Left ventricle myocardium inferior (tissue), 1 donor: Measurements from ENCODE around the gene UBC. TPM values are rescaled to one million over a fixed set of nuclear protein-coding genes. Genes with fewer than 3 reads are reported as not detected.
A peak's percentile ranks its signal among the peaks of the same experiment; 100 is the strongest.

Source experiments
- DNase-seq: peaks from one replicate; pipeline ENCODE4 v3.0.0-alpha.2; 2020
- H3K27ac ChIP-seq: fragments of 200-600 bp; replicated peaks from 2 replicates; pipeline ENCODE4 v1.8.0; 2021
- H3K27me3 ChIP-seq: fragments of 200-600 bp; 2 replicates; pipeline ENCODE4 v1.8.0; 2021; ENCODE audit warnings: low read depth
- H3K36me3 ChIP-seq: fragments of 200-600 bp; 2 replicates; pipeline ENCODE4 v1.8.0; 2021
- H3K4me1 ChIP-seq: fragments of 200-600 bp; 2 replicates; pipeline ENCODE4 v1.8.0; 2021
- H3K4me3 ChIP-seq: fragments of 200-600 bp; 2 replicates; pipeline ENCODE4 v1.8.0; 2021; ENCODE audit warnings: mild to moderate bottlenecking, moderate library complexity
- H3K9me3 ChIP-seq: fragments of 200-600 bp; replicated peaks from 2 replicates; pipeline ENCODE4 v1.8.0; 2021
- CTCF ChIP-seq: fragments of 200-600 bp; IDR thresholded peaks from 2 replicates; pipeline ENCODE4 v1.8.0; 2021; ENCODE audit warnings: antibody characterized with exemption, mild to moderate bottlenecking, borderline replicate concordance
- intact Hi-C: fragments of 100-400 bp; cut with micrococcal nuclease; formaldehyde crosslinking; loops from one replicate; pipeline ENCODE4 v1.11.0; 2022
- total RNA-seq: library from RNA; stranded (reverse); fragmentation: NEBNext Ultra II Directional; extraction: Animal tissue kit (Norgen Biotek cat#: 25700); gene quantifications from one replicate; pipeline ENCODE4 v1.2.1, GENCODE V29; 2021
- donor health status: DM: no; HTN: yes; CAD: no; lungs with severe emphysema.

Gene UBC
- total RNA-seq, 1 donor from 2014 or later, result 1,154 TPM

GRCh38 chr12:124868252-124869058 lies 46.0 kb downstream of the UBC start:
- DNase-seq, result no peak
- H3K9me3 ChIP-seq, result no peaks in the 10 kb centered on the region
- H3K4me3 ChIP-seq, result no peak overlapping the region
- TF ChIP-seq CTCF, result no peak
- no peaks in the 10 kb centered on the region for H3K36me3 ChIP-seq
- H3K4me1 ChIP-seq, result peaks cover 3% of the 10 kb centered on the region
- H3K27me3 ChIP-seq, result no peaks in the 10 kb centered on the region
- intact Hi-C loops, result no loop called here
- H3K27ac ChIP-seq, result peak overlapping the region; percentile 57

GRCh38 chr12:124867401-124867930 lies 47.0 kb downstream of the UBC start:
- H3K9me3 ChIP-seq, result no peaks in the 10 kb centered on the region
- TF ChIP-seq CTCF, result no peak
- intact Hi-C loops, result no loop called here

GRCh38 chr12:124866883-124867400 lies 47.5 kb downstream of the UBC start:
- Histone ChIP-seq H3K36me3 (no peaks in the 10 kb centered on the region), H3K27ac (no peak overlapping the region), H3K27me3 (no peaks in the 10 kb centered on the region), H3K4me1 (peaks cover 18% of the 10 kb centered on the region), H3K4me3 (no peak overlapping the region), H3K9me3 (no peaks in the 10 kb centered on the region)
- TF ChIP-seq CTCF, result no peak
- DNase-seq, result no peak
- intact Hi-C loops, result no loop called here

More at GRCh38 chr12:124867401-124867930, 47.0 kb downstream of the UBC start:
- no peak overlapping the region for H3K27ac ChIP-seq
- H3K27me3 ChIP-seq, result no peaks in the 10 kb centered on the region
- DNase-seq, result no peak
- no peak overlapping the region for H3K4me3 ChIP-seq
- H3K36me3 ChIP-seq, result no peaks in the 10 kb centered on the region
- H3K4me1 ChIP-seq, result peaks cover 13% of the 10 kb centered on the region

- H3K9me3 ChIP-seq, result no peaks in the 10 kb centered on the region
- H3K4me3 ChIP-seq, result no peak overlapping the region
- H3K27me3 ChIP-seq, result no peaks in the 10 kb centered on the region
- intact Hi-C loops, result no loop called here
- no peaks in the 10 kb centered on the region for H3K36me3 ChIP-seq
- H3K4me1 ChIP-seq, result peaks cover 24% of the 10 kb centered on the region
- H3K27ac ChIP-seq, result no peak overlapping the region
- no peak for TF ChIP-seq CTCF
- DNase-seq, result no peak
Measured at GRCh38 chr12:124866195-124866882, 48.1 kb downstream of the UBC start.

- no peak for TF ChIP-seq CTCF
- Histone ChIP-seq H3K27ac (no peak overlapping the region), H3K4me1 (peaks cover 29% of the 10 kb centered on the region), H3K36me3 (no peaks in the 10 kb centered on the region), H3K4me3 (no peak overlapping the region), H3K9me3 (no peaks in the 10 kb centered on the region), H3K27me3 (no peaks in the 10 kb centered on the region)
- DNase-seq, result no peak
- intact Hi-C loops, result no loop called here
Measured at GRCh38 chr12:124865728-124866127, 48.7 kb downstream of the UBC start.
